ENCODE data around the gene OIT3. TPM values are rescaled to one million over a fixed set of nuclear protein-coding genes. Genes with fewer than 3 reads are reported as not detected.

The OIT3 gene
- total and polyA plus RNA-seq, 2 donors (not counting 3 experiments of a cell fraction or from before 2014, with no cell fraction given) = 0.15 TPM; not detected in 1

GRCh38 chr10:72911758-72912157 lies 18.2 kb downstream of the OIT3 start:
- Histone ChIP-seq H3K4me3 (replicated peaks in 1 of 3; ENCODE audit: insufficient read depth in 1 of 3, low read depth in 1 of 3, low read length in 3 of 3) (no peak overlapping the region), H3K79me2 (ENCODE audit: control insufficient read depth, insufficient read depth, low read length) (no peaks in the 10 kb centered on the region), H3K27me3 (ENCODE audit: control insufficient read depth in 2 of 2, insufficient read depth in 2 of 2, low read length in 2 of 2) (no peaks in the 10 kb centered on the region), H3K4me2 (ENCODE audit: insufficient read depth, low read length) (no peak overlapping the region), H3K9me3 (replicated peaks; ENCODE audit: control insufficient read depth, insufficient read depth, low read length) (no peaks in the 10 kb centered on the region), H2AFZ (ENCODE audit: low read depth, low read length) (no peak overlapping the region), H3K27ac (ENCODE audit: insufficient read depth, low read depth, low read length) (no peak overlapping the region), H4K20me1 (replicated peaks; ENCODE audit: control insufficient read depth, extremely low read depth, insufficient read depth, low read length) (no peaks in the 10 kb centered on the region), H3K4me1 (ENCODE audit: control insufficient read depth, extremely low read depth, insufficient read depth, low read length) (no peaks in the 10 kb centered on the region), H3K36me3 (ENCODE audit: control insufficient read depth in 2 of 2, extremely low read depth in 1 of 2, insufficient read depth in 2 of 2, low read length in 2 of 2) (no peaks in the 10 kb centered on the region), H3K9ac (replicated peaks; ENCODE audit: extremely low read depth, insufficient read depth, low read length) (no peak overlapping the region), H3K9me1 (replicated peaks; ENCODE audit: control insufficient read depth, extremely low read depth, insufficient read depth, low read length) (no peaks in the 10 kb centered on the region)
- dilution Hi-C loops (cut with MboI; ENCODE audit: extremely low pct_ligation_motif_present, low sequenced_read_pairs) = no loop called here
- TF ChIP-seq EZH2 (IDR thresholded peaks at IDR 0.05; ENCODE audit: borderline replicate concordance, low read depth, low read length, severe bottlenecking) = no peak
- no peak for TF ChIP-seq FOS (IDR thresholded peaks at IDR 0.05; ENCODE audit: borderline replicate concordance, insufficient read depth, low read length)
- no peak for TF ChIP-seq POLR2A (IDR thresholded peaks at IDR 0.05; ENCODE audit: low read depth, low read length)
- TF ChIP-seq, protein P1, sequence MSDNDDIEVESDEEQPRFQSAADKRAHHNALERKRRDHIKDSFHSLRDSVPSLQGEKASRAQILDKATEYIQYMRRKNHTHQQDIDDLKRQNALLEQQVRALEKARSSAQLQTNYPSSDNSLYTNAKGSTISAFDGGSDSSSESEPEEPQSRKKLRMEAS (IDR thresholded peaks at IDR 0.05; ENCODE audit: insufficient read depth, insufficient read length) = no peak
- no peak for TF ChIP-seq JUN (IDR thresholded peaks at IDR 0.05; ENCODE audit: borderline replicate concordance, insufficient read depth, insufficient read length, low read depth)
- TF ChIP-seq POLR2AphosphoS5 (IDR thresholded peaks at IDR 0.05; ENCODE audit: insufficient read depth, low read depth, low read length) = no peak
- DNase-seq (ENCODE audit: low read depth, low spot score) = no peak
- ChIA-PET CTCF (no interaction called here), POLR2A (no interaction called here)
- FAIRE-seq = no peak
- intact Hi-C loops (cut with micrococcal nuclease) = no loop called here
- no TSS peak for BruUV-seq (replicated peaks)

- DNase-seq (ENCODE audit: low read depth, low spot score) (no peak), FAIRE-seq (no peak)
- H3K27ac ChIP-seq (ENCODE audit: insufficient read depth, low read depth, low read length) = no peak overlapping the region
- H3K9me3 ChIP-seq (replicated peaks; ENCODE audit: control insufficient read depth, insufficient read depth, low read length) = no peaks in the 10 kb centered on the region
- intact Hi-C loops (cut with micrococcal nuclease) = no loop called here
- no TSS peak for BruUV-seq (replicated peaks)
- H3K4me1 ChIP-seq (ENCODE audit: control insufficient read depth, extremely low read depth, insufficient read depth, low read length) = no peaks in the 10 kb centered on the region
- POLR2A ChIA-PET = no interaction called here
- H4K20me1 ChIP-seq (replicated peaks; ENCODE audit: control insufficient read depth, extremely low read depth, insufficient read depth, low read length) = no peaks in the 10 kb centered on the region
- H3K9ac ChIP-seq (replicated peaks; ENCODE audit: extremely low read depth, insufficient read depth, low read length) = no peak overlapping the region
- TF ChIP-seq, protein P1 (IDR thresholded peaks at IDR 0.05; ENCODE audit: insufficient read depth, insufficient read length) = no peak
- TF ChIP-seq POLR2A (IDR thresholded peaks at IDR 0.05; ENCODE audit: low read depth, low read length) (no peak), JUN (IDR thresholded peaks at IDR 0.05; ENCODE audit: borderline replicate concordance, insufficient read depth, insufficient read length, low read depth) (no peak), GATA2 (IDR thresholded peaks at IDR 0.05; ENCODE audit: insufficient read depth, insufficient read length, low read depth, low read length) (no peak), FOS (IDR thresholded peaks at IDR 0.05; ENCODE audit: borderline replicate concordance, insufficient read depth, low read length) (no peak), MYC (IDR thresholded peaks at IDR 0.05; ENCODE audit: low read depth, low read length) (no peak), EZH2 (IDR thresholded peaks at IDR 0.05; ENCODE audit: borderline replicate concordance, low read depth, low read length, severe bottlenecking) (no peak), POLR2AphosphoS5 (IDR thresholded peaks at IDR 0.05; ENCODE audit: insufficient read depth, low read depth, low read length) (no peak)
- no peaks in the 10 kb centered on the region for H3K27me3 ChIP-seq (ENCODE audit: control insufficient read depth in 2 of 2, insufficient read depth in 2 of 2, low read length in 2 of 2)
- H3K4me3 ChIP-seq (replicated peaks in 1 of 3; ENCODE audit: insufficient read depth in 1 of 3, low read depth in 1 of 3, low read length in 3 of 3) = no peak overlapping the region
- dilution Hi-C loops (cut with MboI; ENCODE audit: extremely low pct_ligation_motif_present, low sequenced_read_pairs) = no loop called here
- H3K4me2 ChIP-seq (ENCODE audit: insufficient read depth, low read length) = no peak overlapping the region
- CTCF ChIA-PET = no interaction called here
- H3K9me1 ChIP-seq (replicated peaks; ENCODE audit: control insufficient read depth, extremely low read depth, insufficient read depth, low read length) = no peaks in the 10 kb centered on the region
- no peak overlapping the region for H2AFZ ChIP-seq (ENCODE audit: low read depth, low read length)
- no peaks in the 10 kb centered on the region for H3K79me2 ChIP-seq (ENCODE audit: control insufficient read depth, insufficient read depth, low read length)
- H3K36me3 ChIP-seq (ENCODE audit: control insufficient read depth in 2 of 2, extremely low read depth in 1 of 2, insufficient read depth in 2 of 2, low read length in 2 of 2) = no peaks in the 10 kb centered on the region
Observed at GRCh38 chr10:72912736-72913135, 19.2 kb downstream of the OIT3 start.

All from endothelial cell of umbilical vein (primary cell).